MM.1S (cell line): ENCODE results near the gene RAMP1.
"Not testable (repeated sequence)": the region's sequence is repeated elsewhere in the genome, so short reads cannot be mapped to it uniquely, and the experiment has no call there.

ENCODE experiments used
- CTCF ChIP-seq: fragments of 300-600 bp; sonication (generic); IDR thresholded peaks from 2 replicates; pipeline ENCODE4 v1.5.1; 2016; ENCODE audit warnings: antibody characterized with exemption, low read length, mixed read lengths
- EZH2 ChIP-seq: fragments of 300-600 bp; sonication (generic); optimal IDR thresholded peaks from 2 replicates; pipeline ENCODE3; 2017; ENCODE audit warnings: low read depth, mild to moderate bottlenecking, antibody characterized with exemption, low read length, mixed read lengths
- EZH2phosphoT487 ChIP-seq: fragments of 300-600 bp; sonication (generic); IDR thresholded peaks from 2 replicates; pipeline ENCODE4 v1.6.1; 2018; ENCODE audit warnings: antibody characterized with exemption, low read length

- TF ChIP-seq CTCF, EZH2, EZH2phosphoT487: not testable (repeated sequence)
Observed at GRCh38 chr2:237848940-237849339, 10.5 kb upstream of the RAMP1 start.
